Glutamatergic neuron (in vitro differentiated cells): ENCODE results near the gene RCSD1. TPM values are rescaled to one million over a fixed set of nuclear protein-coding genes. Genes with fewer than 3 reads are reported as not detected.
"Not testable (repeated sequence)": the region's sequence is repeated elsewhere in the genome, so short reads cannot be mapped to it uniquely, and the experiment has no call there.

Experiments used
- DNase-seq: peaks from one replicate; pipeline ENCODE4 v3.0.0; 2022
- H3K27ac Mint-ChIP-seq: one replicate; pipeline ENCODE4 v1.8.0; 2020; ENCODE audit warnings: mild to moderate bottlenecking, mixed read lengths, inconsistent platforms; ENCODE audit not compliant: unreplicated experiment
- H3K27me3 Mint-ChIP-seq: one replicate; pipeline ENCODE4 v1.8.0; 2020; ENCODE audit warnings: mild to moderate bottlenecking, moderate library complexity, mixed read lengths, inconsistent platforms; ENCODE audit not compliant: unreplicated experiment
- H3K36me3 Mint-ChIP-seq: one replicate; pipeline ENCODE4 v1.8.0; 2020; ENCODE audit warnings: mild to moderate bottlenecking, mixed read lengths, inconsistent platforms; ENCODE audit not compliant: unreplicated experiment
- H3K4me1 Mint-ChIP-seq: one replicate; pipeline ENCODE4 v1.8.0; 2020; ENCODE audit warnings: mild to moderate bottlenecking, low read depth, mixed read lengths, inconsistent platforms; ENCODE audit not compliant: unreplicated experiment
- H3K4me3 Mint-ChIP-seq: one replicate; pipeline ENCODE4 v1.8.0; 2020; ENCODE audit warnings: mild to moderate bottlenecking, mixed read lengths, inconsistent platforms; ENCODE audit not compliant: unreplicated experiment
- H3K9me3 Mint-ChIP-seq: one replicate; pipeline ENCODE4 v1.8.0; 2020; ENCODE audit warnings: mild to moderate bottlenecking, moderate library complexity, mixed read lengths, inconsistent platforms; ENCODE audit not compliant: unreplicated experiment
- total RNA-seq: library from RNA; stranded (reverse); fragmentation: NEBNext Ultra II Directional; extraction: Animal tissue kit (Norgen Biotek cat#: 25700); gene quantifications from one replicate; pipeline ENCODE4 v1.2.1, GENCODE V29; 2021; ENCODE audit not compliant: unreplicated experiment
- TF ChIP-seq, protein P1 (sequence below): fragments of 200-600 bp; sonication (generic); IDR thresholded peaks from one replicate; pipeline ENCODE4 v1.5.0; 2021; ENCODE audit not compliant: partially characterized antibody, unreplicated experiment

The RCSD1 gene
- total RNA-seq, 1 donor from 2014 or later, result not detected

DNA sequence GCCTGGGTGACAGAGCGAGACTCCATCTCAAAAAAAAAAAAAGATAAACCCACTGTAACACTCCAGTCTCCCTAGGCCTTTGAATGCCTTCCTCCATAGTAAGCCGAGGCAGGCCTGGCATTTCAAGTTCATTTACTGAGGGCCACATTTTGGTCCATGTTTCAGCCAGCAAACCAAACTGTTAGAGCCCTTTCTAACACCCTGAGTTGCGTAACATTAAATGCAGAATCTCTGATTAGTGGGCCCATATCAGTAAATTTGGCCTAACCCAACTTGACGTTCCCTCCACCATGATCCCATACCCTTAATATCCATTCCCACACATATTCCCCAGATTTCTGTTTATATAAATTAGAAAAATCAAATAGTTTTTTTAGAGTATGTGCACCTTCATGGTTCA lies 104.2 kb downstream of the RCSD1 start:
- no peak for DNase-seq
- Mint-ChIP-seq H3K4me3 (no peak overlapping the region), H3K36me3 (peaks cover 7% of the 10 kb centered on the region), H3K27ac (no peak overlapping the region), H3K9me3 (no peaks in the 10 kb centered on the region), H3K4me1 (no peaks in the 10 kb centered on the region), H3K27me3 (no peaks in the 10 kb centered on the region)
- TF ChIP-seq, protein P1, sequence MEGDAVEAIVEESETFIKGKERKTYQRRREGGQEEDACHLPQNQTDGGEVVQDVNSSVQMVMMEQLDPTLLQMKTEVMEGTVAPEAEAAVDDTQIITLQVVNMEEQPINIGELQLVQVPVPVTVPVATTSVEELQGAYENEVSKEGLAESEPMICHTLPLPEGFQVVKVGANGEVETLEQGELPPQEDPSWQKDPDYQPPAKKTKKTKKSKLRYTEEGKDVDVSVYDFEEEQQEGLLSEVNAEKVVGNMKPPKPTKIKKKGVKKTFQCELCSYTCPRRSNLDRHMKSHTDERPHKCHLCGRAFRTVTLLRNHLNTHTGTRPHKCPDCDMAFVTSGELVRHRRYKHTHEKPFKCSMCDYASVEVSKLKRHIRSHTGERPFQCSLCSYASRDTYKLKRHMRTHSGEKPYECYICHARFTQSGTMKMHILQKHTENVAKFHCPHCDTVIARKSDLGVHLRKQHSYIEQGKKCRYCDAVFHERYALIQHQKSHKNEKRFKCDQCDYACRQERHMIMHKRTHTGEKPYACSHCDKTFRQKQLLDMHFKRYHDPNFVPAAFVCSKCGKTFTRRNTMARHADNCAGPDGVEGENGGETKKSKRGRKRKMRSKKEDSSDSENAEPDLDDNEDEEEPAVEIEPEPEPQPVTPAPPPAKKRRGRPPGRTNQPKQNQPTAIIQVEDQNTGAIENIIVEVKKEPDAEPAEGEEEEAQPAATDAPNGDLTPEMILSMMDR, result no peak

DNA sequence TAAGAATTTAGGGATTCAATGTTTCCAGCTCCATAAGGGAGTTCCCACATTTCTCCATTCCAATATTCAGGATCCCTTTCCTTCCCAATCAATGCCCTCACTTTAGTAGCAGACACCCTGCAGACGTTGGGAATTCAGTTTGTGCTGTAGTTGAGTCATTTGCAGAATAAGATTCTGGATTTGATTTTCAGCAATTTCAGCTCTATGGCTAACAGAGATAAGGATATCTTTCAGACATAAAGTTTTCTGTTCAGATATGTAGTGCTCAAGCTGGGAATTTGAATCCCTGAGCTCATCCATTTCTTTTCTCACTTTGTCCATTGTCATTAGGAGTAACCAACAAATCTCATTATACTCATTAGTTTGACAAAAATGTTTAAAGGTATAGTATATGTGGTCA lies 104.8 kb downstream of the RCSD1 start:
- DNase-seq, result no peak
- Mint-ChIP-seq H3K27me3 (peaks cover 2% of the 10 kb centered on the region), H3K9me3 (no peaks in the 10 kb centered on the region), H3K4me1 (no peaks in the 10 kb centered on the region), H3K27ac (no peak overlapping the region), H3K4me3 (no peak overlapping the region), H3K36me3 (peaks cover 7% of the 10 kb centered on the region)
- TF ChIP-seq, protein P1, result no peak

GRCh38 chr1:167737169-167737568 lies 107.1 kb downstream of the RCSD1 start:
- DNase-seq, result no peak
- H3K4me3 Mint-ChIP-seq, result no peak overlapping the region
- H3K27me3 Mint-ChIP-seq, result peaks cover 2% of the 10 kb centered on the region
- no peaks in the 10 kb centered on the region for H3K4me1 Mint-ChIP-seq
- H3K27ac Mint-ChIP-seq, result no peak overlapping the region
- H3K36me3 Mint-ChIP-seq, result peaks cover 7% of the 10 kb centered on the region
- no peaks in the 10 kb centered on the region for H3K9me3 Mint-ChIP-seq
- TF ChIP-seq, protein P1, result no peak

- no peaks in the 10 kb centered on the region for H3K4me1 Mint-ChIP-seq
- no peak overlapping the region for H3K27ac Mint-ChIP-seq
- H3K36me3 Mint-ChIP-seq, result peaks cover 7% of the 10 kb centered on the region
- H3K9me3 Mint-ChIP-seq, result no peaks in the 10 kb centered on the region
- TF ChIP-seq, protein P1, result no peak
- H3K4me3 Mint-ChIP-seq, result no peak overlapping the region
- DNase-seq, result no peak
- peaks cover 2% of the 10 kb centered on the region for H3K27me3 Mint-ChIP-seq
These were observed 108.1 kb downstream of the RCSD1 start for GRCh38 chr1:167738158-167738557.

GRCh38 chr1:167739752-167740151 lies 109.7 kb downstream of the RCSD1 start:
- TF ChIP-seq, protein P1, result no peak
- no peak overlapping the region for H3K4me3 Mint-ChIP-seq
- no peaks in the 10 kb centered on the region for H3K4me1 Mint-ChIP-seq
- H3K36me3 Mint-ChIP-seq, result peaks cover 7% of the 10 kb centered on the region
- H3K27ac Mint-ChIP-seq, result no peak overlapping the region
- H3K9me3 Mint-ChIP-seq, result no peaks in the 10 kb centered on the region
- H3K27me3 Mint-ChIP-seq, result peaks cover 2% of the 10 kb centered on the region
- no peak for DNase-seq

- not testable (repeated sequence) for H3K27ac Mint-ChIP-seq, H3K36me3 Mint-ChIP-seq, H3K27me3 Mint-ChIP-seq
These were observed 111.1 kb downstream of the RCSD1 start for GRCh38 chr1:167741103-167741502.

GRCh38 chr1:167742392-167743057 lies 112.5 kb downstream of the RCSD1 start:
- not testable (repeated sequence) for H3K9me3 Mint-ChIP-seq, H3K4me3 Mint-ChIP-seq, H3K4me1 Mint-ChIP-seq, H3K27me3 Mint-ChIP-seq, H3K27ac Mint-ChIP-seq, H3K36me3 Mint-ChIP-seq, DNase-seq

More at GRCh38 chr1:167741103-167741502, 111.1 kb downstream of the RCSD1 start:
- H3K9me3 Mint-ChIP-seq, DNase-seq, H3K4me3 Mint-ChIP-seq, H3K4me1 Mint-ChIP-seq: not testable (repeated sequence)
